ENCODE results near the gene KIFC3.
A peak's percentile ranks its signal among the peaks of the same experiment; 100 is the strongest.

GRCh38 chr16:57723170-57723569 lies 79.1 kb downstream of the KIFC3 start:
- TF ChIP-seq ATF2 (IDR thresholded peaks at IDR 0.05; ENCODE audit: low read length) (no peak), YY1 (IDR thresholded peaks at IDR 0.05; ENCODE audit: low read depth, low read length) (no peak), CTCF (IDR thresholded peaks at IDR 0.05; ENCODE audit: control extremely low read depth in 1 of 3, insufficient read depth in 1 of 3, low read depth in 1 of 3, low read length in 3 of 3) (peak; percentile 58 to 81 (median 67)), POLR2AphosphoS5 (IDR thresholded peaks at IDR 0.05; ENCODE audit: low read depth, low read length) (no peak), E2F6 (IDR thresholded peaks at IDR 0.05) (no peak), RFX5 (IDR thresholded peaks at IDR 0.05; ENCODE audit: borderline replicate concordance, low read depth, low read length) (no peak)
